OCI-LY7 (cell line): Measurements from ENCODE around the gene FHOD3. TPM values are rescaled to one million over a fixed set of nuclear protein-coding genes. Genes with fewer than 3 reads are reported as not detected.

Experiments used
- BruUV-seq: library from RNA; stranded (reverse); fragments of 400-500 nt; replicated peaks from 2 replicates; lab custom pipeline; 2021; lab: Mats Ljungman, UMichigan
- CTCF ChIA-PET: fragments of 300-600 bp; sonication (Branson Sonifier 250); formaldehyde crosslinking; loops from one replicate; lab custom pipeline; 2022; ENCODE audit warnings: antibody characterized with exemption; ENCODE audit not compliant: unreplicated experiment; lab: Charles Lee
- POLR2A ChIA-PET: fragments of 300-600 bp; sonication (Branson Sonifier 250); formaldehyde crosslinking; loops from one replicate; lab custom pipeline; 2022; ENCODE audit warnings: antibody characterized with exemption; lab: Charles Lee
- DNase-seq: peaks from one replicate; pipeline ENCODE4 v3.0.0-alpha.2; 2015; ENCODE audit warnings: low spot score
- H2AFZ ChIP-seq: fragments of 200-600 bp; sonication (generic), shearing (Covaris generic); 2 replicates; pipeline ENCODE4 v1.6.1; 2014; ENCODE audit warnings: mild to moderate bottlenecking, antibody characterized with exemption, low read length, moderate library complexity
- H3K27ac ChIP-seq: fragments of 200-600 bp; sonication (generic); 2 replicates; pipeline ENCODE4 v1.5.1; 2014; ENCODE audit warnings: mixed run types, low read depth, mild to moderate bottlenecking, moderate library complexity, low read length, inconsistent platforms; ENCODE audit not compliant: poor library complexity, severe bottlenecking
- H3K36me3 ChIP-seq: fragments of 200-600 bp; sonication (generic); 2 replicates; pipeline ENCODE4 v1.6.1; 2014; ENCODE audit warnings: mild to moderate bottlenecking, antibody characterized with exemption, low read length, moderate library complexity, mixed read lengths; ENCODE audit not compliant: insufficient read depth
- H3K4me1 ChIP-seq: fragments of 200-600 bp; sonication (generic); 2 replicates; pipeline ENCODE4 v1.5.1; 2014; ENCODE audit warnings: mild to moderate bottlenecking, low read length; ENCODE audit not compliant: insufficient read depth, poor library complexity, severe bottlenecking
- H3K4me2 ChIP-seq: fragments of 200-600 bp; sonication (generic); 2 replicates; pipeline ENCODE4 v1.6.1; 2014; ENCODE audit warnings: mild to moderate bottlenecking, low read length
- H3K4me3 ChIP-seq: fragments of 200-600 bp; sonication (generic); 2 replicates; pipeline ENCODE4 v1.5.1; 2014; ENCODE audit warnings: mild to moderate bottlenecking, low read depth, low read length; ENCODE audit not compliant: poor library complexity, severe bottlenecking
- H3K79me2 ChIP-seq: fragments of 200-600 bp; sonication (generic); 2 replicates; pipeline ENCODE4 v1.6.1; 2016; ENCODE audit warnings: low read depth, mild to moderate bottlenecking, low read length, moderate library complexity, mixed read lengths; ENCODE audit not compliant: insufficient read depth
- H3K9me2 ChIP-seq: fragments of 200-600 bp; sonication (generic); 2 replicates; pipeline ENCODE4 v1.6.1; 2016; ENCODE audit warnings: mild to moderate bottlenecking, low read length, mixed read lengths; ENCODE audit not compliant: insufficient read depth
- H3K9me3 ChIP-seq: fragments of 200-600 bp; sonication (generic); 2 replicates; pipeline ENCODE4 v1.6.1; 2014; ENCODE audit warnings: mild to moderate bottlenecking, mixed run types, low read length, mixed read lengths
- H4K20me1 ChIP-seq: fragments of 200-600 bp; sonication (generic); 2 replicates; pipeline ENCODE4 v1.6.1; 2014; ENCODE audit warnings: mild to moderate bottlenecking, antibody characterized with exemption, low read length, moderate library complexity, mixed read lengths; ENCODE audit not compliant: insufficient read depth
- EZH2phosphoT487 ChIP-seq: fragments of 200-600 bp; sonication (generic); IDR thresholded peaks from 2 replicates; pipeline ENCODE4 v1.6.1; 2018; ENCODE audit warnings: low read depth, borderline replicate concordance, mild to moderate bottlenecking, mixed run types, antibody characterized with exemption, low read length, moderate library complexity, mixed read lengths
- intact Hi-C: fragments of 100-400 bp; cut with micrococcal nuclease; formaldehyde crosslinking; loops from one replicate; pipeline ENCODE4 v1.10.0; 2022; ENCODE audit not compliant: unreplicated experiment
- total RNA-seq, 2 experiments: library from RNA; depleted of rRNA in 1 of 2; stranded (reverse); fragments of >200 nt in 1 of 2; shearing (Covaris generic) in 1 of 2; gene quantifications; 2 replicates each; pipeline ENCODE4 v1.2.3, GENCODE V29; 2014 to 2022
- TF ChIP-seq, protein P1 (sequence below): fragments of 200-600 bp; sonication (generic); conservative IDR thresholded peaks from 2 replicates; pipeline ENCODE4 v1.5.1; 2014; ENCODE audit warnings: mild to moderate bottlenecking, antibody characterized with exemption, low read length, moderate library complexity, mixed read lengths

Gene FHOD3
- total RNA-seq, 2 experiments from 2014 or later, result 0.06 to 2.4 TPM

DNA sequence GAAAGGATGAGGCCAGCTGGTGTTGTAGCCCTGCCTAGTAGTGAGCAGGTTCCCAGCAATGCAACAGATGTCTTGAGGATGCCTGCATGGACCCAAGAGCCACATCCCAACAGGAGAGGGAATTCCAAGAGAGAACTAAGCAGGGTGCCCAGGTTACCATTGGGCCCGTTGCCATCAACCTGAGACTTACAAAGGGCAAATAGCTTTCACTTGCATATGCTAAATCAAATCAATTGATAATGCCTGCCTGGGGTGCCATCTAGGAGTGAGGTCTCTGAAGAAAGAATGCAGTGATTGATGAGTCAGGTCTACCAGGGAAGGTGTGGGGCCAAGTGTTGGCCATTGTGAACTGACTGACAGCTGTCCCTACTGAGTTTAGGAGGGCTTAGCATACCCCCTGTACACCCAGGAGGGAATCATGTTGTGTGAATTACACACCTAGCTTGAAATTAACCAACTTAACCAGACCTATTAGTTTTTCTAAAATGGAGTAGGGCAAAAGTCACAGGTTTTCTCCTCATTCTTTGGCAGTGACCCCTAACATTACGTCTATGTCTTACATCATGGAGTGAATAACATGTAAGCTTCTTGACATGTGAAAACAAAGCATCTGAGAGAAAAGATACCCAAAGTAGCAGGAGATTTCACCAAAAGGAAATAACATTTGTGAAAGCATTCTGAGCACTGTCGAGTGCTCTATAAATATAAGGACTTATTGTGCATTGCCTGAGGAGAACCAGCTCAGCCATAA is 32.3 kb downstream of the FHOD3 start:
- no peak overlapping the region for H2AFZ ChIP-seq
- ChIA-PET CTCF (no interaction called here), POLR2A (no interaction called here)
- no peaks in the 10 kb centered on the region for H3K36me3 ChIP-seq
- no peak overlapping the region for H3K27ac ChIP-seq
- no TSS peak for BruUV-seq
- H3K9me2 ChIP-seq, result no peaks in the 10 kb centered on the region
- H3K4me1 ChIP-seq, result no peaks in the 10 kb centered on the region
- no peak overlapping the region for H3K4me2 ChIP-seq
- TF ChIP-seq, protein P1, sequence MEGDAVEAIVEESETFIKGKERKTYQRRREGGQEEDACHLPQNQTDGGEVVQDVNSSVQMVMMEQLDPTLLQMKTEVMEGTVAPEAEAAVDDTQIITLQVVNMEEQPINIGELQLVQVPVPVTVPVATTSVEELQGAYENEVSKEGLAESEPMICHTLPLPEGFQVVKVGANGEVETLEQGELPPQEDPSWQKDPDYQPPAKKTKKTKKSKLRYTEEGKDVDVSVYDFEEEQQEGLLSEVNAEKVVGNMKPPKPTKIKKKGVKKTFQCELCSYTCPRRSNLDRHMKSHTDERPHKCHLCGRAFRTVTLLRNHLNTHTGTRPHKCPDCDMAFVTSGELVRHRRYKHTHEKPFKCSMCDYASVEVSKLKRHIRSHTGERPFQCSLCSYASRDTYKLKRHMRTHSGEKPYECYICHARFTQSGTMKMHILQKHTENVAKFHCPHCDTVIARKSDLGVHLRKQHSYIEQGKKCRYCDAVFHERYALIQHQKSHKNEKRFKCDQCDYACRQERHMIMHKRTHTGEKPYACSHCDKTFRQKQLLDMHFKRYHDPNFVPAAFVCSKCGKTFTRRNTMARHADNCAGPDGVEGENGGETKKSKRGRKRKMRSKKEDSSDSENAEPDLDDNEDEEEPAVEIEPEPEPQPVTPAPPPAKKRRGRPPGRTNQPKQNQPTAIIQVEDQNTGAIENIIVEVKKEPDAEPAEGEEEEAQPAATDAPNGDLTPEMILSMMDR, result no peak
- H3K79me2 ChIP-seq, result no peaks in the 10 kb centered on the region
- intact Hi-C loops, result no loop called here
- no peaks in the 10 kb centered on the region for H3K9me3 ChIP-seq
- H3K4me3 ChIP-seq, result no peak overlapping the region
- no peaks in the 10 kb centered on the region for H4K20me1 ChIP-seq
- no peak for DNase-seq

DNA sequence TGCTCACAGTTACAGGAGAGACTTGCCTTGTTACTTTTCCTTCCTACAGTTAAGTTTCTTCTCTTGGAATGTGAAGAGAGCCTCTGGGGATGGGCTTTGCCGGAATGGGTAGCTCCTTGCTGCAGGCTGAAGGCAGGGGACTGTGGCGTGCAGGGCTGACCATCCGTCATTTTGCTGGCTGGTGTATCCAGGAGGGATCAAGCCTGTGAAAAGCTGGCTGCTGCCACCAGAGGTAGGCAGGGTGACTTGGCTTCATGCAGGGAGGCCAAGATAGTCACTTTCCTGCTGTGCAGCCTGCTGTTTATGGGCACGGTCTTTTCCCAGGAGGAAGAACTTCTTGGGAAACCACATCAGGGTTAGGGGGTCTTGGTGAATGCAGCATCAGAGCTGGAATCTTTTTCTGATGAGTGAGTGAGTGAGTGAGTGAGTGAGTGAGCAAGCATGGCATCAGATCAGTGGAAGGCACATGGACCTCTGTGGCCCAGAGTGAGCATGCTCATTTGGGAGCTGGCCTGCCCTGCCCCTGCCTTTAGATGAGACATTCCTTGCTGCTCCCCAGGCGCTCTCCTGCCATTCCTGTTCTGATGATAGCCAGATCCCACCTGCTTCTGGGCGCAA is 33.0 kb downstream of the FHOD3 start:
- no TSS peak for BruUV-seq
- H3K36me3 ChIP-seq, result no peaks in the 10 kb centered on the region
- no peak for DNase-seq
- POLR2A ChIA-PET, result no interaction called here
- H2AFZ ChIP-seq, result no peak overlapping the region
- TF ChIP-seq, protein P1, result no peak
- TF ChIP-seq EZH2phosphoT487, result no peak
- H3K4me3 ChIP-seq, result no peak overlapping the region
- no peak overlapping the region for H3K4me2 ChIP-seq
- no peaks in the 10 kb centered on the region for H3K4me1 ChIP-seq
- CTCF ChIA-PET, result no interaction called here
- no peak overlapping the region for H3K27ac ChIP-seq
- intact Hi-C loops, result no loop called here
- H3K9me3 ChIP-seq, result no peaks in the 10 kb centered on the region
- H4K20me1 ChIP-seq, result no peaks in the 10 kb centered on the region
- no peaks in the 10 kb centered on the region for H3K9me2 ChIP-seq
- no peaks in the 10 kb centered on the region for H3K79me2 ChIP-seq

DNA sequence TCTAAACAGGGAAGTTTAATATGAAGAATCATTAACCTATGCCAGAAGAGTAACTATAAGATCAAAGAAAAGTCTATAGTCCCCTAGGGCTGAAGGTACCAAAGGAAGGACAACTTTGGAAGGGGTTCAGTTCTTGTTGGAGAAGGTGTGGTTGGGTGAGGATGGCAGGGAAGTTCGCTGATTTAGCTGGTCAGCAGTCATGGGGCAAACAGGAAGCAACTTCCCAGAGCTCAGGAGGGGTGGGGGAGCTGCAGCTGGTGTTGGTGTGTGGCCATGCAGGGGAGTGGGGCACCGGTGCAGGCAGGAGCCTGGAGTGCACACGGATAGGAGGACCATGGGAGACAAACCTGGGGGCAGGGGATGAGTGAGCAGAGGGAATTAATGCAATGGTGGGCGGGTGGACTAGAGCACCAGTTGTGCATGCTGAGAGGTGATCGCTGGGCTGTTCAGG is 34.0 kb downstream of the FHOD3 start:
- no TSS peak for BruUV-seq
- Histone ChIP-seq H2AFZ (no peak overlapping the region), H3K9me3 (no peaks in the 10 kb centered on the region), H3K36me3 (no peaks in the 10 kb centered on the region), H3K79me2 (no peaks in the 10 kb centered on the region), H3K27ac (no peak overlapping the region), H3K4me3 (no peak overlapping the region), H3K9me2 (no peaks in the 10 kb centered on the region), H4K20me1 (no peaks in the 10 kb centered on the region), H3K4me2 (no peak overlapping the region), H3K4me1 (no peaks in the 10 kb centered on the region)
- DNase-seq, result no peak
- TF ChIP-seq EZH2phosphoT487, result no peak
- TF ChIP-seq, protein P1, result no peak
- ChIA-PET CTCF (no interaction called here), POLR2A (no interaction called here)
- intact Hi-C loops, result no loop called here
